ENCODE results near the gene ARMC2.
"Not testable (repeated sequence)": the region's sequence is repeated elsewhere in the genome, so short reads cannot be mapped to it uniquely, and the experiment has no call there.

The ARMC2 gene

GRCh38 chr6:108957221-108957620 lies 109.0 kb downstream of the ARMC2 start:
- DNase-seq = no peak

GRCh38 chr6:108958900-108959770 lies 110.9 kb downstream of the ARMC2 start:
- DNase-seq = no peak

- no peak for DNase-seq
Measured at GRCh38 chr6:108959972-108960582, 111.9 kb downstream of the ARMC2 start.

GRCh38 chr6:108960601-108961000 lies 112.4 kb downstream of the ARMC2 start:
- no peak for DNase-seq

- no peak for DNase-seq
Measured at GRCh38 chr6:108961077-108961476, 112.9 kb downstream of the ARMC2 start.

- no peak for DNase-seq
Measured at GRCh38 chr6:108961985-108962384, 113.8 kb downstream of the ARMC2 start.

- DNase-seq = no peak
Measured at GRCh38 chr6:108966251-108966650, 118.0 kb downstream of the ARMC2 start.

GRCh38 chr6:108966855-108967755 lies 118.9 kb downstream of the ARMC2 start:
- peak; percentile 32 to 78 for DNase-seq

- no peak for DNase-seq
Measured at GRCh38 chr6:108968325-108969316, 120.4 kb downstream of the ARMC2 start.

GRCh38 chr6:108969776-108970175 lies 121.6 kb downstream of the ARMC2 start:
- no peak for DNase-seq

- DNase-seq = no peak
Measured at GRCh38 chr6:108974201-108974600, 126.0 kb downstream of the ARMC2 start.

GRCh38 chr6:108978638-108979037 lies 130.4 kb downstream of the ARMC2 start:
- not testable (repeated sequence) for DNase-seq

GRCh38 chr6:108982154-108983113 lies 134.2 kb downstream of the ARMC2 start:
- no peak for DNase-seq

- DNase-seq = no peak
Measured at GRCh38 chr6:108983151-108983550, 134.9 kb downstream of the ARMC2 start.

GRCh38 chr6:108985301-108985700 lies 137.1 kb downstream of the ARMC2 start:
- no peak for DNase-seq

GRCh38 chr6:108987156-108987555 lies 138.9 kb downstream of the ARMC2 start:
- no peak for DNase-seq

- no peak for DNase-seq
Measured at GRCh38 chr6:108988296-108988695, 140.1 kb downstream of the ARMC2 start.

GRCh38 chr6:108988765-108989164 lies 140.5 kb downstream of the ARMC2 start:
- no peak for DNase-seq

- no peak for DNase-seq
Measured at GRCh38 chr6:108989700-108990099, 141.5 kb downstream of the ARMC2 start.

GRCh38 chr6:108993876-108994275 lies 145.7 kb downstream of the ARMC2 start:
- DNase-seq = no peak

- DNase-seq = no peak
Measured at GRCh38 chr6:108995296-108995695, 147.1 kb downstream of the ARMC2 start.
